CD4-positive, alpha-beta T cell (primary cell): ENCODE measurements around the gene NPW. TPM values are rescaled to one million over a fixed set of nuclear protein-coding genes. Genes with fewer than 3 reads are reported as not detected.

Experiments used
- ATAC-seq: fragments of 200-7000 bp; cut with Tn5 transposase; one replicate; pipeline ENCODE4 v1.10.0; 2022; ENCODE audit warnings: mild to moderate bottlenecking; ENCODE audit not compliant: poor library complexity
- CTCF ChIA-PET: fragments of 350-600 bp; sonication (Branson Sonifier 250); formaldehyde crosslinking; loops from one replicate; lab custom pipeline; 2021; ENCODE audit warnings: antibody characterized with exemption, inconsistent platforms; lab: Charles Lee
- POLR2A ChIA-PET: fragments of 350-600 bp; sonication (Branson Sonifier 250); formaldehyde crosslinking; loops from one replicate; lab custom pipeline; 2021; ENCODE audit warnings: antibody characterized with exemption, inconsistent platforms; lab: Charles Lee
- DNase-seq, 14 experiments: peaks; one replicate each; pipeline ENCODE4 v3.0.0-alpha.2; 2013 to 2020; ENCODE audit warnings: mixed read lengths in 2 of 14
- H3K27ac ChIP-seq, 2 donors: one replicate each; pipeline versions ENCODE4 v1.5.1 to v1.7.0; 2013; ENCODE audit warnings: low read length in 2 of 2, low read depth in 1 of 2, mild to moderate bottlenecking in 1 of 2
- H3K27me3 ChIP-seq, 2 experiments: 1 replicate in 1 of 2; 2 replicates in 1 of 2; pipeline versions ENCODE4 v1.6.1 to v1.7.0; 2013; ENCODE audit warnings: low read length in 2 of 2, control low read depth in 1 of 2, mild to moderate bottlenecking in 1 of 2, moderate library complexity in 1 of 2; ENCODE audit not compliant: insufficient read depth in 2 of 2, control insufficient read depth in 1 of 2
- H3K36me3 ChIP-seq: one replicate; pipeline ENCODE4 v1.6.1; 2013; ENCODE audit warnings: low read length, control low read depth; ENCODE audit not compliant: insufficient read depth
- H3K4me1 ChIP-seq: one replicate; pipeline ENCODE4 v1.6.1; 2013; ENCODE audit warnings: low read length, control low read depth; ENCODE audit not compliant: insufficient read depth
- H3K4me3 ChIP-seq: one replicate; pipeline ENCODE4 v1.5.1; 2013; ENCODE audit warnings: mild to moderate bottlenecking, low read length, moderate library complexity
- H3K9me3 ChIP-seq, 2 experiments: 1 replicate in 1 of 2; 2 replicates in 1 of 2; pipeline versions ENCODE4 v1.6.1 to v1.7.0; 2013; ENCODE audit warnings: low read length in 2 of 2, mild to moderate bottlenecking in 2 of 2, control low read depth in 1 of 2, moderate library complexity in 1 of 2; ENCODE audit not compliant: control insufficient read depth in 1 of 2, insufficient read depth in 1 of 2
- H3K27ac Mint-ChIP-seq: one replicate; pipeline ENCODE4 v1.8.0; 2020; ENCODE audit warnings: mixed read lengths
- H3K27me3 Mint-ChIP-seq: one replicate; pipeline ENCODE4 v1.8.0; 2021; ENCODE audit warnings: mixed read lengths
- H3K36me3 Mint-ChIP-seq: one replicate; pipeline ENCODE4 v1.8.0; 2021; ENCODE audit warnings: low read depth, mixed read lengths
- H3K4me1 Mint-ChIP-seq: one replicate; pipeline ENCODE4 v1.8.0; 2021; ENCODE audit warnings: low read depth, mixed read lengths
- H3K4me3 Mint-ChIP-seq: one replicate; pipeline ENCODE4 v1.8.0; 2020; ENCODE audit warnings: mild to moderate bottlenecking, mixed read lengths
- H3K9me3 Mint-ChIP-seq: one replicate; pipeline ENCODE4 v1.8.0; 2020; ENCODE audit warnings: mixed read lengths
- CTCF ChIP-seq: fragments of 200-600 bp; IDR thresholded peaks from one replicate; pipeline ENCODE4 v1.8.0; 2022; ENCODE audit warnings: antibody characterized with exemption, mild to moderate bottlenecking
- intact Hi-C, 2 experiments: fragments of 100-400 bp; cut with DNase I in 1 of 2; cut with micrococcal nuclease in 1 of 2; formaldehyde crosslinking; loops; one replicate each; pipeline versions ENCODE4 v1.15.1 to v1.9.0; 2023 to 2025; cut with DNase I, micrococcal nuclease
- total RNA-seq, 174 experiments: library from RNA in 2 of 174; stranded (reverse) in 2 of 174; gene quantifications; one replicate each; pipeline ENCODE4 v1.2.3 and lab custom pipeline; 2021 to 2026

NPW gene
- total RNA-seq, 2 experiments from 2014 or later = 0.80 TPM; not detected in 1

GRCh38 chr16:2038382-2039231 lies 19.0 kb downstream of the NPW start:
- ATAC-seq = no peak
- H3K27ac Mint-ChIP-seq = no peak overlapping the region
- POLR2A ChIA-PET = no interaction called here

GRCh38 chr16:2039274-2040031 lies 19.9 kb downstream of the NPW start:
- H3K9me3 ChIP-seq = no peaks in the 10 kb centered on the region
- DNase-seq (no peak), ATAC-seq (no peak)
- H3K4me1 ChIP-seq = peaks cover 5% of the 10 kb centered on the region
- CTCF ChIA-PET = no interaction called here
- TF ChIP-seq CTCF = no peak
- Mint-ChIP-seq H3K4me3 (no peak overlapping the region), H3K36me3 (no peaks in the 10 kb centered on the region), H3K4me1 (no peaks in the 10 kb centered on the region), H3K27me3 (no peaks in the 10 kb centered on the region), H3K9me3 (no peaks in the 10 kb centered on the region), H3K27ac (no peak overlapping the region)
- no peak overlapping the region for H3K4me3 ChIP-seq
- POLR2A ChIA-PET = no interaction called here
- H3K27me3 ChIP-seq = no peaks in the 10 kb centered on the region
- H3K36me3 ChIP-seq = peaks cover 2% of the 10 kb centered on the region
- intact Hi-C loops = loop anchor here in 1 of 2 experiments (10.0 kb wide), 1 partner anchor 565 kb away; the partner anchor contains the start of gene CLCN7
- H3K27ac ChIP-seq = no peak overlapping the region

More at GRCh38 chr16:2038382-2039231, 19.0 kb downstream of the NPW start:
- no peaks in the 10 kb centered on the region for H3K27me3 ChIP-seq
- intact Hi-C loops = no loop called here
- no peak overlapping the region for H3K27ac ChIP-seq
- no peak for DNase-seq
- no peak overlapping the region for H3K4me3 ChIP-seq
- no peaks in the 10 kb centered on the region for H3K36me3 Mint-ChIP-seq
- CTCF ChIA-PET = no interaction called here
- H3K4me3 Mint-ChIP-seq = no peak overlapping the region
- no peak for TF ChIP-seq CTCF
- H3K9me3 ChIP-seq = no peaks in the 10 kb centered on the region
- H3K9me3 Mint-ChIP-seq = no peaks in the 10 kb centered on the region
- H3K27me3 Mint-ChIP-seq = no peaks in the 10 kb centered on the region
- H3K4me1 ChIP-seq = peaks cover 2% of the 10 kb centered on the region
- no peaks in the 10 kb centered on the region for H3K4me1 Mint-ChIP-seq
- H3K36me3 ChIP-seq = peaks cover 2% of the 10 kb centered on the region

GRCh38 chr16:2040041-2040786 lies 20.6 kb downstream of the NPW start:
- Histone ChIP-seq H3K27me3 (no peaks in the 10 kb centered on the region), H3K4me3 (no peak overlapping the region), H3K36me3 (peaks cover 2% of the 10 kb centered on the region), H3K9me3 (no peaks in the 10 kb centered on the region), H3K27ac (no peak overlapping the region), H3K4me1 (peaks cover 5% of the 10 kb centered on the region)
- Mint-ChIP-seq H3K4me3 (no peak overlapping the region), H3K9me3 (no peaks in the 10 kb centered on the region), H3K36me3 (no peaks in the 10 kb centered on the region), H3K27me3 (no peaks in the 10 kb centered on the region), H3K4me1 (no peaks in the 10 kb centered on the region), H3K27ac (no peak overlapping the region)
- POLR2A ChIA-PET = no interaction called here
- intact Hi-C loops = loop anchor here in 1 of 2 experiments (10.0 kb wide), 1 partner anchor 565 kb away; the partner anchor contains the start of gene CLCN7
- no peak for TF ChIP-seq CTCF
- ATAC-seq = no peak
- DNase-seq = no peak
- CTCF ChIA-PET = no interaction called here
